NT2/D1 (cell line): ENCODE data around the gene FRS2.

Experiments
- SUZ12 ChIP-seq: IDR thresholded peaks from 2 replicates; pipeline ENCODE4 v1.6.1; 2011; ENCODE audit not compliant: insufficient read length, insufficient read depth; ENCODE audit errors: extremely low read depth
- YY1 ChIP-seq: IDR thresholded peaks from 2 replicates; pipeline ENCODE4 v1.6.1; 2011; ENCODE audit not compliant: insufficient read length, insufficient read depth
- ZNF274 ChIP-seq: IDR thresholded peaks from 2 replicates; pipeline ENCODE4 v1.6.1; 2011; ENCODE audit warnings: mild to moderate bottlenecking, low read depth, low read length

GRCh38 chr12:69585189-69586062 is 115.2 kb downstream of the FRS2 start, which contains the start of gene CCT2:
- TF ChIP-seq YY1, result no peak
- TF ChIP-seq SUZ12, result no peak
- no peak for TF ChIP-seq ZNF274
